GM13977 (cell line): ENCODE measurements around the gene MACROD2.

ENCODE experiments used
- DNase-seq: peaks from one replicate; pipeline ENCODE4 v3.0.0; 2012; ENCODE audit warnings: low spot score
- CTCF ChIP-seq: IDR thresholded peaks from 2 replicates; pipeline ENCODE4 v1.5.1; 2012; ENCODE audit warnings: mild to moderate bottlenecking, control low read depth; ENCODE audit not compliant: insufficient read depth; ENCODE audit errors: extremely low read depth, missing control alignments
- in situ Hi-C: fragments of 300-500 bp; cut with MboI; formaldehyde crosslinking; loops from one replicate; pipeline ENCODE4 v1.12.0; 2022; ENCODE audit warnings: low sequenced_read_pairs, low pct_unique_long_range_greater_than_20kb, mixed read lengths, inconsistent platforms; ENCODE audit not compliant: unreplicated experiment

MACROD2 gene

GRCh38 chr20:15060265-15061060, 1065.1 kb downstream of the MACROD2 start:
- DNase-seq, result no peak
- in situ Hi-C loops, result no loop called here
- no peak for TF ChIP-seq CTCF

- in situ Hi-C loops, result no loop called here
- no peak for TF ChIP-seq CTCF
- no peak for DNase-seq
Observed at GRCh38 chr20:15061061-15061430, 1065.7 kb downstream of the MACROD2 start.

- in situ Hi-C loops, result no loop called here
- no peak for DNase-seq
- TF ChIP-seq CTCF, result no peak
Observed at GRCh38 chr20:15061955-15062354, 1066.6 kb downstream of the MACROD2 start.

GRCh38 chr20:15063081-15063480, 1067.8 kb downstream of the MACROD2 start:
- in situ Hi-C loops, result no loop called here
- no peak for DNase-seq
- no peak for TF ChIP-seq CTCF

- TF ChIP-seq CTCF, result no peak
- no peak for DNase-seq
- in situ Hi-C loops, result no loop called here
Observed at GRCh38 chr20:15064741-15065140, 1069.4 kb downstream of the MACROD2 start.

GRCh38 chr20:15065794-15066193, 1070.5 kb downstream of the MACROD2 start:
- DNase-seq, result no peak
- no peak for TF ChIP-seq CTCF
- in situ Hi-C loops, result no loop called here

GRCh38 chr20:15068486-15068885, 1073.2 kb downstream of the MACROD2 start:
- in situ Hi-C loops, result no loop called here
- no peak for DNase-seq
- no peak for TF ChIP-seq CTCF
